Aorta (tissue), 5 donors: ENCODE measurements around the gene FGF4. TPM values are rescaled to one million over a fixed set of nuclear protein-coding genes. Genes with fewer than 3 reads are reported as not detected.

Experiments used
- ATAC-seq: fragments of 200-7000 bp; cut with Tn5 transposase; one replicate; pipeline ENCODE4 v1.9.1; 2022; ENCODE audit warnings: moderate library complexity; ENCODE audit not compliant: low FRiP score
- DNase-seq, 2 donors: peaks; one replicate each; pipeline ENCODE4 v3.0.0-alpha.2; 2020
- H3K27ac ChIP-seq, 2 donors: one replicate each; pipeline ENCODE4 v1.5.1; 2013; ENCODE audit warnings: low read length in 2 of 2, mild to moderate bottlenecking in 2 of 2, moderate library complexity in 2 of 2, control low read depth in 1 of 2, inconsistent platforms in 1 of 2, low read depth in 1 of 2
- H3K27me3 ChIP-seq, 2 donors: one replicate each; pipeline ENCODE4 v1.6.1; 2013; ENCODE audit warnings: control low read depth in 1 of 2, low read length in 1 of 2, mild to moderate bottlenecking in 1 of 2, moderate library complexity in 1 of 2; ENCODE audit not compliant: insufficient read depth in 2 of 2, control insufficient read depth in 1 of 2
- H3K36me3 ChIP-seq, 2 donors: one replicate each; pipeline ENCODE4 v1.6.1; 2013; ENCODE audit warnings: control low read depth in 1 of 2, low read length in 1 of 2, mild to moderate bottlenecking in 1 of 2; ENCODE audit not compliant: insufficient read depth in 2 of 2, control insufficient read depth in 1 of 2
- H3K4me1 ChIP-seq, 2 donors: one replicate each; pipeline ENCODE4 v1.6.1; 2013; ENCODE audit warnings: low read length in 2 of 2, control low read depth in 1 of 2, mild to moderate bottlenecking in 1 of 2, moderate library complexity in 1 of 2; ENCODE audit not compliant: insufficient read depth in 2 of 2, control insufficient read depth in 1 of 2
- H3K4me3 ChIP-seq, 2 donors: one replicate each; pipeline ENCODE4 v1.5.1; 2013; ENCODE audit warnings: low read length in 2 of 2, control low read depth in 1 of 2, mild to moderate bottlenecking in 1 of 2
- H3K9me3 ChIP-seq: one replicate; pipeline ENCODE4 v1.6.1; 2013; ENCODE audit warnings: mild to moderate bottlenecking, low read length; ENCODE audit not compliant: control insufficient read depth
- WGBS, 2 donors: extraction: QIAGEN DNeasy Blood & Tissue Kit; methylation state at CpG; one replicate each; pipeline ENCODE4 v1.1.7; 2013; 5-methylcytosine and 5-hydroxymethylcytosine counted together
- intact Hi-C, 2 donors: fragments of 100-400 bp; cut with DNase I; formaldehyde crosslinking; loops; one replicate each; pipeline versions ENCODE4 v1.14.2 to v1.15.0; 2022
- long read RNA-seq, 2 donors: library from polyadenylated mRNA; unstranded; transcript quantifications; one replicate each; pipeline ENCODE4 v2.0.0, GENCODE V29; 2020 to 2021
- polyA plus RNA-seq, 2 donors: library from polyadenylated mRNA; stranded (reverse); fragments of 200-250 nt; gene quantifications; one replicate each; pipeline ENCODE4 v1.2.3, GENCODE V29; 2013
- total RNA-seq, 2 donors: library from RNA; stranded (reverse); fragmentation: NEBNext Ultra II Directional; extraction: Animal tissue kit (Norgen Biotek cat#: 25700); gene quantifications; one replicate each; pipeline ENCODE4 v1.2.1, GENCODE V29; 2021
- donor health status: healthy with polysubstance abuse.
- donor health status: Bipolar disorder and iron deficiency.
- donor health status: DM: no; HTN: no; CAD: no.
- donor health status: DM: no; HTN: no; CAD: no.
- donor health status: DM: yes; HTN: yes; CAD: no.

FGF4 gene, protein sequence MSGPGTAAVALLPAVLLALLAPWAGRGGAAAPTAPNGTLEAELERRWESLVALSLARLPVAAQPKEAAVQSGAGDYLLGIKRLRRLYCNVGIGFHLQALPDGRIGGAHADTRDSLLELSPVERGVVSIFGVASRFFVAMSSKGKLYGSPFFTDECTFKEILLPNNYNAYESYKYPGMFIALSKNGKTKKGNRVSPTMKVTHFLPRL
- total RNA-seq (not detected), polyA plus RNA-seq (under 1 TPM in 1 of 2 donors, not detected in 1; 0.13 TPM)
- long read RNA-seq, donor 1: 0 reads
- long read RNA-seq, donor 2: 0 reads

DNA sequence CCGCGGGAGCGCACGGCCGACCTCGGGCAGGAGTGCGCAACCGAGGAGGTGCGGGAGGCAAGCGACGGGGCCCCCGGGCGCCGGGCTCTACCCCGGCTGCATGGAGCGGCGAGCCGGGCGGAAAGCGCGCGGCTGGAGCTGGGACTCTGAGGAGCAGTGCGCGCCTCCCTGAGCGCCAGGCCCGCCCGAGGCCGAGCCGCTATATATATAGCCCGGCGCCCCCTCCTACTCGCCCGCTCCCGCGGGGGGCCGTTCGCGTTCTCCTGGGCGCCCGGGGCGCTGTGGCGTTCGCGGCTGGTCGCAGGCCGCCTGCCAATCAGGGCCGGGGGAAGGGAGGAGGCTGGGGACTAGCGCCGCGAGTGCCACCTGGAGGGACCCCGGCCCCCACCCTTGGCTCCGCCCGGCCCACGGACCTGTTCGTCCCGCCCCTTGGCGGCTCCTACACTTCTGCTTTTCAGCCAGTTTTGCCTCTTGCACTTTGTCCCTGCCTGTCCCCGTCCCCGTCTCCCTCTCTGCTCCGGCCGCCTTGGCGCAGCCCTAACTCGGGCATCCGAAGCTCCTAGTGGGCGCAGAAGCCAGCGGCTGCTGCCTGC is at the start of gene FGF4:
Gene FGF4, minus strand, starts transcription at position 179 of the 593 bp plus-strand sequence. CDS start 257 bp downstream, outside the sequence.
- Histone ChIP-seq H3K4me1 (no peaks in the 10 kb centered on the region), H3K9me3 (no peaks in the 10 kb centered on the region), H3K27me3 (no peaks in the 10 kb centered on the region), H3K27ac (no peak within 1 kb of the TSS), H3K36me3 (no peaks in the 10 kb centered on the region), H3K4me3 (no peak within 1 kb of the TSS)
- intact Hi-C loops: no loop called here
- ATAC-seq (no peak), DNase-seq (no peak)
- WGBS, 2 donors: 2 to 3% methylated on average over 41 to 66 of the region's 66 CpGs

DNA sequence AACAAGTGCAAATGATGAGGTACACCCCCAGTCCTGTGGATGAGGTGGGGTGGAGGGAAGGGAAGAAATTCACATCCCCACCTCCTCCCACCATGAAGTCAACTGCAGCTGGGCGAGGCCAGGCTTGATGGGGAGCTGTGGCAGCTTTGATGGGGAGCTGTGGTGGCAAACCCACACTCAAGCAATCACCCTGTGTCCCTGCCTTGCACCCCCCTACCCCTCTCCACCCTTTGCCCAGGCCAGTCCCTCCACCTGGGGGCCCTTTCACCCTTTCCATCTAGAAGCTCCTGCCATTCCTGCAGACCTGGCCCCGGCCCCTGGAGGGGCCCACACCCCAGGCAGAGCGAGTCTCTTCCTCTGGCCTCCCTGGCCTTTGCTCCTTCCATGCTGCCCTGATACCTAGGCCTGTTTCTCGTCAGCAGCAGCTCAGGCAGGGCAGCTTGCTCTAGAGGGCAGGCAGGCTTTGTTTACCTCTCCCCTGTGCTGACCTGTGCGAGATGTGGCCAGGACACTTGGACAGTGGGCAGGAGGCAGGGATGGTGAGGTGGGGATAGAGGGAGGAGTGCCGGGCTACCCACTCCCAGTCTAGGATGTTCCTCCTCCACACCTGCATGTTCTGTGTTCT is 48.6 kb upstream of the FGF4 start:
- H3K36me3 ChIP-seq: no peaks in the 10 kb centered on the region
- ATAC-seq: no peak
- peaks cover 2% of the 10 kb centered on the region for H3K9me3 ChIP-seq
- no peak overlapping the region for H3K27ac ChIP-seq
- H3K4me1 ChIP-seq: no peaks in the 10 kb centered on the region
- WGBS, 2 donors: 78 to 82% methylated on average over 6 of the region's 6 CpGs
- no peak overlapping the region for H3K4me3 ChIP-seq
- DNase-seq: peak in 1 of 2 donors; percentile 35
- intact Hi-C loops: no loop called here
- no peaks in the 10 kb centered on the region for H3K27me3 ChIP-seq

DNA sequence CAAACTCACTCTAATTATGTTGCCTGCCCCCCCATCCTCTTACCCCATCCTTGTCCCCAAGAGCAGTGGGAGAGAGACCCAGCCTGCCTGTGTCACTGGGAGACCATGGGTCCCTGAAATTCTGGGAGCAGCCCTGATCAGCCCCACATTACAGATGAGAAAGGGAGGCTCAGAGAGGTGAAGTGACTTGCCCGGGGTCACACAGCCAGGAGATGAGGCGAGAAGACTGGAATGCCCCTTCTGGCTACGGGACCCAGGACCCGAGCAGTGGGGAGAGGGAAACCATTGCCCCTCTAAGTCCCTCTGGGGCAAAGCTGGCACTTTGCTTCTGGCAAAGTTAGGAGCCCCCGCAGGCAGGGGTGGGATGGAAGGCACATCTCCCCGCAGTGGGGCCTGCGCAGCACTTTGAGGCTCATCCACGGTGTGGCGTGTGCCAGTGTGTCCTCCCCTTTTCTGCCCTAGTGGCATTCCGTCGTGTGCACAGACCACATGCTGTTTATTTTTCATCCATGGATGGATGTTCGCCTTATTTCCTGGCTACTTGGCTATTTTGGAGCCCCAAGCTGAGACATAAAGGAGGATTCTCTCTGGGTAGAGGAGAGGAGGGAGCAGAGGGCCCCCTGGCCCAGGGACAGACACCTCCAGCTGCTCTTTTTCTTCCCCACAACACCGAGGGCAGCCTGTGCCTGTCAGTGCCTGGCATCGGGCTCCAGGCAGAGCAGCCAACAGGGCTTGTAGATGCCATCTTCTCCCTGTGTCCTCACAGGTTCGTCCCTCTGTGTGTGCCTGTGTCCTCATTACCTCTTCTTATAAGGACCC is 47.7 kb upstream of the FGF4 start:
- Histone ChIP-seq H3K4me3 (no peak overlapping the region), H3K4me1 (no peaks in the 10 kb centered on the region), H3K27me3 (no peaks in the 10 kb centered on the region), H3K27ac (no peak overlapping the region), H3K9me3 (peaks cover 2% of the 10 kb centered on the region), H3K36me3 (no peaks in the 10 kb centered on the region)
- DNase-seq: no peak
- 47 to 51% methylated on average over 15 of the region's 15 CpGs for WGBS, 2 donors
- intact Hi-C loops: no loop called here
- no peak for ATAC-seq

DNA sequence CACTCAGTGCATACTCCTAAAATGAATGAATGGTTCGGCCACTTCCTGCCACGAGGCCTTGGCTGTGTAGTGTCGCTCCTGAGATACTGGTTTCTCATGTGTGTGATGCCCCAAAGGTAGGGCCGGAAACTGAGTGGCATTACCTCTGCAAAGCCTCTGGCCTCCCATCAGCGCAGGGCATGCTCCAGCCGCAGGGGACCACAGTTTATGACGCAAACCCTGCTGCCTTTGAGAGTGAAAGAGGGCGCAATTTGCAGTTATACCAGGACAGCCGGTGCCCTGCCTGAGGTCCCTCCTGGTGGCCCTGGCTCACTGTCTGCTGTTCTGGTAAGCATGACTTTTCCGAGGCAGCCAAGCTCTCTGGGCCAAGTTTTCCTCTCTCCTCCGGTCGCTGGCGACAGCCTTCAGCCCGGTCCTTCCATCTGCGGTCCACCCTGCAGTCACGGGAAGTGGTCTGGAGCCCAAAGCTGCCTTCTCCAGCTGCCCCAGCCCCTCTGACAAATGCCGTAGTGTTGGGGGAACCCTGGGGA is 46.4 kb upstream of the FGF4 start:
- Histone ChIP-seq H3K4me1 (no peaks in the 10 kb centered on the region), H3K27ac (no peak overlapping the region), H3K4me3 (no peak overlapping the region), H3K36me3 (no peaks in the 10 kb centered on the region), H3K27me3 (no peaks in the 10 kb centered on the region), H3K9me3 (no peaks in the 10 kb centered on the region)
- DNase-seq (no peak), ATAC-seq (no peak)
- 59 to 63% methylated on average over 17 of the region's 17 CpGs for WGBS, 2 donors
- intact Hi-C loops: no loop called here

DNA sequence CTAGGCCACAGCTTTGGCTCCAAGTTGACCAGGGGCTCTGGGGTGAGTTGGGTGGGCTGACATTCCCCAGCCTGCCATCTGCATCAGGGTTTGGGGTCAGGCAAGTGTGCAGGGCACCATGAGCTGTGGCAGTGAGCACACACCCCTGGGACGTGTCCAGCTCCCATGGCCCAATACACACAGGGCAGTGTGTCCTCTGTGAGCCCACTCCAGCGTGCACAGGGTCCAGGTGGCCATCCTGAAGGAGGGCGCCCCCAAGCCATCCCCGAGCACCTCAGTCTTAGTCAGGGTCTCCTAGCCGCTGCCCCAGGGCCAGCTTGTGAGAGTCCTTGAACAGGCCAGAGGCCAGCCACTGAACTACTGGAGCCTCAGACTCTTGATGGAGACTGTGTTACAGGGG is 45.3 kb upstream of the FGF4 start:
- intact Hi-C loops: no loop called here
- ATAC-seq: peak; percentile 28
- 75 to 84% methylated on average over 5 of the region's 5 CpGs for WGBS, 2 donors
- H3K9me3 ChIP-seq: no peaks in the 10 kb centered on the region
- no peaks in the 10 kb centered on the region for H3K4me1 ChIP-seq
- H3K27ac ChIP-seq: no peak overlapping the region
- no peaks in the 10 kb centered on the region for H3K27me3 ChIP-seq
- DNase-seq: no peak
- H3K36me3 ChIP-seq: no peaks in the 10 kb centered on the region
- no peak overlapping the region for H3K4me3 ChIP-seq

DNA sequence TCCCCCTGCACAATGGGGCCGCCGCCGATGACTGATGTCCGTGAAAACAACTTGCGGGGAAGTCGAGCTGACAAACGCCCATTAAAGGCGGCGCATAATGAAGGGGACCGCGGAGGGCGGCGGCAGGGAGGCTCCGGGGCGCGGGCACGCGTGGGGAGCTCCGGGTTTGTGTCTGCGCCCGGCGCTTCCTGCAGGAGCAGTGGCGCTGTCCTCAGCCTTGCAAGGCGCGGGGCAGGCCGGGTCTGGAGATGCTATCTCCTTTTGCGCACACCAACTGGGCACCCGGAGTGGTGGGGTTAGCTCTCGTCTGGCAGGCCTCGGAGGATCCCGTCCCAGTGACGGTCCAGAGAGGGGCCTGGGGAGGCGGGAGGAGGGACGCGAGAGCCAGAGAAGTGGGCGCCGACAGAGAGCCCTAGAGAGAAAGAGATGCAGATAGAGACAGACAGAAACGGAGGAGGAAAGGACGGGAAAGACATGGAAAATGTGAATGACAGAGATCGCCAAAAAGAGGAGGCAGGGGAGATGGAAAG is 44.5 kb upstream of the FGF4 start:
- intact Hi-C loops: no loop called here
- Histone ChIP-seq H3K36me3 (no peaks in the 10 kb centered on the region), H3K4me1 (no peaks in the 10 kb centered on the region), H3K27me3 (no peaks in the 10 kb centered on the region), H3K4me3 (no peak overlapping the region), H3K27ac (no peak overlapping the region), H3K9me3 (no peaks in the 10 kb centered on the region)
- DNase-seq (no peak), ATAC-seq (no peak)
- WGBS, 2 donors: 2% methylated on average over 40 of the region's 40 CpGs

DNA sequence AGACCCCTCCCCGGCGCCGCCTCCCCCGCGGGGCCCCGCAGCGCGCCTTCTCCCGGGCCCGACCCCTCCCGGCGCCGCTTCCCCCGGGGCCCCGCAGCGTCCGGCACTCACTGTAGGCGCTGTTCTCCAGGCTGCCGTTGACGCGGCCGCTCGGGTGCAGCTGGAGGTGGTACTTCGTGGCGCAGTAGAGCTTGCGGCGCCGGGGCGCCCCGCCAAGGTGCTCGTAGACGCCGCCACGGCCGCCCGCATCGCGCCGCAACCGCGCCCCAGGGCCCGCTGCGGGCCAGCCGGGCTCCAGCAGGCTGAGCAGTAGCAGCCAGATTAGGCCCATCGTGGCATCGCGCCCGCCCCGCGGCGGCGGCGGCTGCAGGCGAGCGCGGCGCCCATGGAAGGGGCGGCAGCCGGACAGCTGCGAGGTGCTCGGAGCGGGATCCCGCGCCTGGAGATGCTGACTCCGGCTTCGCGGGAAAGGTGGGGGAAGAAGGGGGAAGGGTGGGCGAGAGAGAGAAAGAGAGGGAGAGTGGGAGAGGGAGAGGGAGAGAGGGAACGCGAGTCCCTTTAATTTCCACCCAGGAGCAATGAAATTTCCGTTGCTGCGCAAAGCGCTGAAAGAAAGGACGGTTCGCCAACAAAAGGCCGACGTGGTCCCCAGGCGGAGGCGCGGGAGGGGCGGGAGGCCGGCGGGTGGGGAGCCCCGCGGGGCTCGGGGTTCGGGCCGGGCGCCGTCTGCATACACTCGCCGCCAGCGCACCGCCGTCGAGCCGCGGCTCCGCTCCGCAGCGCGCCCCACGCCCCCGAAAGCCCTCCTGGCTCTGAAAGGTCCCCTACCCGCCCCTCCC is 43.7 kb upstream of the FGF4 start, which contains the start of gene FGF3:
Gene FGF3, minus strand, starts transcription at position 814 of the 839 bp plus-strand sequence. Its CDS starts 483 bp downstream, at position 331.
- Histone ChIP-seq H3K27me3 (no peaks in the 10 kb centered on the region), H3K36me3 (no peaks in the 10 kb centered on the region), H3K4me3 (no peak within 1 kb of the TSS), H3K27ac (no peak within 1 kb of the TSS), H3K9me3 (no peaks in the 10 kb centered on the region), H3K4me1 (no peaks in the 10 kb centered on the region)
- 1 to 2% methylated on average over 69 to 105 of the region's 105 CpGs for WGBS, 2 donors
- intact Hi-C loops: no loop called here
- DNase-seq: no peak
- no peak for ATAC-seq

DNA sequence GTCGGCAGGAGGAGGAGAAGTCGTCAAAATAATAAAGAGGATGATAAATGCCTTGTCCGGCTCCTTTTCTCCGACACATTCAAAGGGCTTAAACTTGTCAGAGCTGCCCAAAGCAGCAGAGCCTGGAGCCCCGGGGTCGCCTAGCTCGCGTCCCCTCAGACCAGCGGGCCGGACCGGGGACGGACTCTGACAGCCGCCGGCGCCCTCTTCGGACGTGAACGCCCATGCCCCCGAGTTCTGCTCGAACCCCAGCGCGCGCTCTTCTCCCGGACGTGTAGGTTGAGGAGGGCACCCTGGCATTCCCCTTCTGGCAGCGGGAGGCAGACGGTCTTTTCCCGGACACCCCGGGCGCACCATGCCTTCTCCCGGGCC is 43.1 kb upstream of the FGF4 start:
- ATAC-seq: no peak
- DNase-seq: no peak
- Histone ChIP-seq H3K4me1 (no peaks in the 10 kb centered on the region), H3K4me3 (no peak overlapping the region), H3K36me3 (no peaks in the 10 kb centered on the region), H3K27me3 (no peaks in the 10 kb centered on the region), H3K27ac (no peak overlapping the region), H3K9me3 (no peaks in the 10 kb centered on the region)
- intact Hi-C loops: no loop called here
- 2 to 3% methylated on average over 25 to 31 of the region's 31 CpGs for WGBS, 2 donors
